Vagina (tissue), 2 donors: ENCODE data around the gene APOA1.

Source experiments
- POLR2A ChIP-seq, 2 donors: fragments of 450-650 bp; IDR thresholded peaks; one replicate each; pipeline ENCODE4 v1.6.1; 2017; ENCODE audit warnings: antibody characterized with exemption in 2 of 2, mild to moderate bottlenecking in 2 of 2, moderate library complexity in 2 of 2
- POLR2AphosphoS5 ChIP-seq, 2 donors: sonication (generic); formaldehyde crosslinking; IDR thresholded peaks; one replicate each; pipeline ENCODE4 v1.9.0; 2017; ENCODE audit warnings: antibody characterized with exemption in 2 of 2, mild to moderate bottlenecking in 2 of 2, low read depth in 1 of 2; ENCODE audit not compliant: insufficient read depth in 1 of 2
- TF ChIP-seq, protein P1 (sequence below), 3 experiments: fragments of 450-650 bp in 2 of 3; fragments of 200-600 bp in 1 of 3; sonication (generic) in 1 of 3; IDR thresholded peaks; one replicate each; pipeline ENCODE4 v1.5.1; 2017 to 2019; ENCODE audit warnings: antibody characterized with exemption in 3 of 3, mild to moderate bottlenecking in 2 of 3, moderate library complexity in 2 of 3

DNA sequence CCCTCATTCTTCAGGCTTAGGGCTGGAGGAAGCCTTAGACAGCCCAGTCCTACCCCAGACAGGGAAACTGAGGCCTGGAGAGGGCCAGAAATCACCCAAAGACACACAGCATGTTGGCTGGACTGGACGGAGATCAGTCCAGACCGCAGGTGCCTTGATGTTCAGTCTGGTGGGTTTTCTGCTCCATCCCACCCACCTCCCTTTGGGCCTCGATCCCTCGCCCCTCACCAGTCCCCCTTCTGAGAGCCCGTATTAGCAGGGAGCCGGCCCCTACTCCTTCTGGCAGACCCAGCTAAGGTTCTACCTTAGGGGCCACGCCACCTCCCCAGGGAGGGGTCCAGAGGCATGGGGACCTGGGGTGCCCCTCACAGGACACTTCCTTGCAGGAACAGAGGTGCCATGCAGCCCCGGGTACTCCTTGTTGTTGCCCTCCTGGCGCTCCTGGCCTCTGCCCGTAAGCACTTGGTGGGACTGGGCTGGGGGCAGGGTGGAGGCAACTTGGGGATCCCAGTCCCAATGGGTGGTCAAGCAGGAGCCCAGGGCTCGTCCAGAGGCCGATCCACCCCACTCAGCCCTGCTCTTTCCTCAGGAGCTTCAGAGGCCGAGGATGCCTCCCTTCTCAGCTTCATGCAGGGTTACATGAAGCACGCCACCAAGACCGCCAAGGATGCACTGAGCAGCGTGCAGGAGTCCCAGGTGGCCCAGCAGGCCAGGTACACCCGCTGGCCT is 7.1 kb downstream of the APOA1 start:
- TF ChIP-seq, protein P1, sequence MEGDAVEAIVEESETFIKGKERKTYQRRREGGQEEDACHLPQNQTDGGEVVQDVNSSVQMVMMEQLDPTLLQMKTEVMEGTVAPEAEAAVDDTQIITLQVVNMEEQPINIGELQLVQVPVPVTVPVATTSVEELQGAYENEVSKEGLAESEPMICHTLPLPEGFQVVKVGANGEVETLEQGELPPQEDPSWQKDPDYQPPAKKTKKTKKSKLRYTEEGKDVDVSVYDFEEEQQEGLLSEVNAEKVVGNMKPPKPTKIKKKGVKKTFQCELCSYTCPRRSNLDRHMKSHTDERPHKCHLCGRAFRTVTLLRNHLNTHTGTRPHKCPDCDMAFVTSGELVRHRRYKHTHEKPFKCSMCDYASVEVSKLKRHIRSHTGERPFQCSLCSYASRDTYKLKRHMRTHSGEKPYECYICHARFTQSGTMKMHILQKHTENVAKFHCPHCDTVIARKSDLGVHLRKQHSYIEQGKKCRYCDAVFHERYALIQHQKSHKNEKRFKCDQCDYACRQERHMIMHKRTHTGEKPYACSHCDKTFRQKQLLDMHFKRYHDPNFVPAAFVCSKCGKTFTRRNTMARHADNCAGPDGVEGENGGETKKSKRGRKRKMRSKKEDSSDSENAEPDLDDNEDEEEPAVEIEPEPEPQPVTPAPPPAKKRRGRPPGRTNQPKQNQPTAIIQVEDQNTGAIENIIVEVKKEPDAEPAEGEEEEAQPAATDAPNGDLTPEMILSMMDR (IDR thresholded peaks at IDR 0.05) = no peak
- TF ChIP-seq POLR2AphosphoS5 (IDR thresholded peaks at IDR 0.05; ENCODE audit: insufficient read depth in 1 of 2, low read depth in 1 of 2) (no peak), POLR2A (IDR thresholded peaks at IDR 0.05) (no peak)
